LNCaP clone FGC (cell line): ENCODE data around the gene ENDOV.

Experiments
- DNase-seq: peaks from one replicate; pipeline ENCODE4 v3.0.0-alpha.2; 2011; ENCODE audit warnings: low read depth
- H3K4me3 ChIP-seq: 2 replicates; pipeline ENCODE4 v1.5.1; 2011; ENCODE audit warnings: mild to moderate bottlenecking, low read depth, low read length, control low read depth
- TF ChIP-seq, protein P1 (sequence below): IDR thresholded peaks from 2 replicates; pipeline ENCODE4 v1.5.1; 2012; ENCODE audit warnings: mild to moderate bottlenecking; ENCODE audit not compliant: control insufficient read depth, insufficient read depth; ENCODE audit errors: extremely low read depth

The ENDOV gene

DNA sequence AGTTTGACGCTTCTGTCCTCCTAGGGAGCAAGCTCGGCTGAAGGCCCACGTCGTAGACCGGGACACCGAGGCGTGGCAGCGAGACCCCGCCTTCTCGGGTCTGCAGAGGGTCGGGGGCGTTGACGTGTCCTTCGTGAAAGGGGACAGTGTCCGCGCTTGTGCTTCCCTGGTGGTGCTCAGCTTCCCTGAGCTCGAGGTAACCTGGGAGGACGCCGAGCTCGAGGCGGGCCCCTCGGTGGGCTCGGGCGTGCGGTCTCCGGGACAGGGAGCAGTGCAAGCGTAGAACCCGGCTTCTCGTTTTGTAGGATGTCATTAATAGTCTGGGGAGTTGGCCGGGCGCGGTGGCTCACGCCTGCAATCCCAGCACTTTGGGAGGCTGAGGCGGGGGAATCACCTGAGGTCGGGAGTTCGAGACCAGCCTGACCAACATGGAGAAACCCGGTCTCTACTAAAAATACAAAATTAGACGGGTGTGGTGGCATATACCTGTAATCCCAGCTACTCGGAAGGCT is 715 bp downstream of the ENDOV start:
- TF ChIP-seq, protein P1, sequence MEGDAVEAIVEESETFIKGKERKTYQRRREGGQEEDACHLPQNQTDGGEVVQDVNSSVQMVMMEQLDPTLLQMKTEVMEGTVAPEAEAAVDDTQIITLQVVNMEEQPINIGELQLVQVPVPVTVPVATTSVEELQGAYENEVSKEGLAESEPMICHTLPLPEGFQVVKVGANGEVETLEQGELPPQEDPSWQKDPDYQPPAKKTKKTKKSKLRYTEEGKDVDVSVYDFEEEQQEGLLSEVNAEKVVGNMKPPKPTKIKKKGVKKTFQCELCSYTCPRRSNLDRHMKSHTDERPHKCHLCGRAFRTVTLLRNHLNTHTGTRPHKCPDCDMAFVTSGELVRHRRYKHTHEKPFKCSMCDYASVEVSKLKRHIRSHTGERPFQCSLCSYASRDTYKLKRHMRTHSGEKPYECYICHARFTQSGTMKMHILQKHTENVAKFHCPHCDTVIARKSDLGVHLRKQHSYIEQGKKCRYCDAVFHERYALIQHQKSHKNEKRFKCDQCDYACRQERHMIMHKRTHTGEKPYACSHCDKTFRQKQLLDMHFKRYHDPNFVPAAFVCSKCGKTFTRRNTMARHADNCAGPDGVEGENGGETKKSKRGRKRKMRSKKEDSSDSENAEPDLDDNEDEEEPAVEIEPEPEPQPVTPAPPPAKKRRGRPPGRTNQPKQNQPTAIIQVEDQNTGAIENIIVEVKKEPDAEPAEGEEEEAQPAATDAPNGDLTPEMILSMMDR, result no peak
- no peak for DNase-seq
- H3K4me3 ChIP-seq, result peak overlapping the region; percentile 75

DNA sequence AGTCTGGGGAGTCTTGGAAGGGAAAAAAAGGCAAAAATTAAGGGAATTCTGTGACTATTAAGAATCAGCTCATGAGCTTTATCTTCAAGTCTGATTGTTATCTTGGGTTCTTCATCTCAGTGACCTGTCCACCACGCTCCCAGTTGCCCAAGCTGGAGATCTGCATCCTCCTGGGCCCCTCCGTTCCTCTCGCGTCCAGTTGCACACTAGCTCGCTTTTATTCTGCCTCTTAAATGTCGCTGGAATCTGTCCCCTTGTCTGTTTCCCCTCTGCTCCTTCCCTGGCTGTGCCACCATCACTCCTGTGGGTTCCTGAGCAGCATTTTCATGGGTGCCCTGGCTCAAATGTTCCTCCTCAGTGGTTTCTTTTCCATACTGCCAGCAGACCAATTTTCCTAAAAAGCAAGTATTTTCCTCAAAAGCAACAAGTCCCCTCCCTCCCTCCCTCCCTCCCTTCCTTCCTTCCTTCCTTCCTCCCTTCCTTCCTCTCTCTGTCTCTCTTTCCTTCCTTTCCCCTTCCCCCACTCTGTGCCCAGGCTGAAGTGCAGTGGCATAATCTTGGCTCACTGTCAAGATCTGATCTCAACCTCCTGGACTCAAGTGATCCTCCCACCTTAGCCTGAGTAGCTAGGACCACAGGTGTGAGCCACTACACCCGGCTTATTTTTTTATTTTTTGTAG is 1.4 kb downstream of the ENDOV start:
- TF ChIP-seq, protein P1, result no peak
- H3K4me3 ChIP-seq, result peak overlapping the region; percentile 75
- DNase-seq, result no peak

DNA sequence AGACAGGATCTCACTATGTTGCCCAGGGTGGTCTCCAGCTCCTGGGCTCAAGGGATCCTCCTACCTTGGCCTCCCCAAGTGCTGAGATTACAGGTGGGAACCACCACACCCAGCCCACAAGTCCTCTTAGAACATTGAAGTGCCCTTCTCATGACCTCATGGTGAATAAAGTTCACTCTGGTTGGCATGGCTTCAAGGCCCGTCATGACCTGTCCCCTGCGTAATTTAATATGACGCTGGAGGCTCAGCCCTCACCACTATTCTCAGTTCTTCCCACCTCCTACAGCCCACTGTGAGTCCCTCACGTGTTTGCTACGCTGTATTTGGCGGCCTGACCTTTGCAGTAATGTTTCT is 1.9 kb downstream of the ENDOV start:
- H3K4me3 ChIP-seq, result no peak overlapping the region
- TF ChIP-seq, protein P1, result no peak
- DNase-seq, result no peak

DNA sequence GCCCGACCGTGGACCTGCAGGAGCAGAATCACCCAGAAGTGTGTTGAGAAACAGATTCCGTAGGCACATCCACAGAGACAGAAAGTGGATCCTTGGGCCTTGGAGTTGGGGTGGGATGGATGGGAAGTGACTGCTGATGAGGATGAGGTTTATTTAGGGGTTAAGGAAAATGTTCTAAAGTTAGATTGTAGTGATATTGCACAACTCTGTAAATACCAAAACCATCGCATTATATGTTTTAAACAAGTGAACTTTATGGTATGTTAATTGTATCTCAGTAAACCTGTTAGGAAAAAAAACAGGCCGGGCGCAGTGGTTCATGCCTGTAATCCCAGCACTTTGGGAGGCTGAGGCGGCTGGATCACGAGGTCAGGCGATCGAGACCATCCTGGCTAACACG is 3.6 kb downstream of the ENDOV start:
- TF ChIP-seq, protein P1, result no peak
- H3K4me3 ChIP-seq, result no peak overlapping the region
- DNase-seq, result no peak

DNA sequence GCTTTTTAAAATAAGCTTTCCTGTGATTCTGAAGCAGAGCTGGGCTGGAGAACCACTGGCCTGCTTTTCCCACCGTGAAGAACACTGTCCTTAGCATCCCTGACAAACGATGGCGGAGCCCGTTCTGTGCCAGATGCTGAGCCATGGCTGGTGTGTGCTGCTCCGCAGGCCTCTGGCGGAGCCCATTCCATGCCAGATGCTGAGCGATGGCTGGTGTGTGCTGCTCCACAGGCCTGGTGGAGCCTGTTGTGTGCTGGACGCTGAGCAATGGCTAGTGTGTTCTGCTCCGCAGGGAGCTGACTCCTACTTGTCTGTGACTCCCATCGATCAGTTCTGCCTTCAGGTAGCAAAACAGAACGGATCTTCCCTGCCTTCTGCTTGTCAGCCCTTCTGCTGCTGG is 4.3 kb downstream of the ENDOV start:
- DNase-seq, result no peak
- no peak overlapping the region for H3K4me3 ChIP-seq
- TF ChIP-seq, protein P1, result no peak

DNA sequence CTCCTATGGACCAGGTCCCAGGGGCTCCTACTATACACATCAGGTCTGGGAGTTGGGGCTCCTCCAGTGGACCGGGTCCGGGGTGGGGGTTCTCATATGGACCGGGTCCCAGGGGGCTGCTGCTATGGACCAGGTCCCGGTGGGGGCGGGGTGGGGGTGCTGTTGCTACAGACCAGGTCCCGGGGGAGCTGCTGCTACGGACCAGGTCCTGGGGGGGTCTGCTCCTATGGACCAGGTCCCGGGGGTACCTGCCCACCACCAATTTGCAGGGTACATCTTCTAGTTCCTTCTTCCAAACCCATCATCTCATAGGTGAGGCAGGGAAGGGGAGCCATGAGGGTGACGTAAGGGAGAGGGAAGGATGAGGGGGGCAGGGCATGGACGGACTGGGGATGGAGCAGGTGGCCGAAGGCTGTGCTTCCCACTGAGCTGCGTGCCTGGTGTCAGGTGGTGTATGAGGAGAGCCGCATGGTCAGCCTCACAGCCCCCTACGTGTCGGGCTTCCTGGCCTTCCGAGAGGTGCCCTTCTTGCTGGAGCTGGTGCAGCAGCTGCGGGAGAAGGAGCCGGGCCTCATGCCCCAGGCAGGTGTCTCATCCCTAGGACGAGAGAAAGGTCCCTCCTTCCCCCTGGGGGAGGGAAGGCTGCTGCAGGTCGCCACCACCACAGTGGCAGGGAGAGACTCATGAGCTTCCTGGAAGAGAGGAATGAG is 6.6 kb downstream of the ENDOV start:
- H3K4me3 ChIP-seq, result no peak overlapping the region
- no peak for DNase-seq
- TF ChIP-seq, protein P1, result no peak

DNA sequence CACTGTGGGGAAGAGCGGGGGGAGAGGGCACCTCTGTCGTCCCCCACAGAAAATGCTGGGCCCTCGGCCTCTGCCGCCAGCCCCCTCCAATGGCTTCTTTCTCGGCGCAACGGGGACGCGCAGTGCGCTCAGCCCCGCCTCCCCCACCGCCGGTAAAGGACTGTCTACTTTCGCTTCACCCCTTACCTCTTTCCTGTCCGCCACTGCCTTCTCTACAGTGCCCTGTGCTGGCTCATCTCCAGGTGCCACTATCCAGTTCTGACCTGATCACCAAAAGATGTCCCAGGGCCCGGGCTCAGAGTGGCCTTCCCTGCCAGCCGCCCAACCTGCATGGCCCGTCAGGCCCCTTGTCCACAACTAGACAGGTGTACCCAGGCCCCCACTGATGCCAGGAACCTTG is 7.3 kb downstream of the ENDOV start:
- TF ChIP-seq, protein P1, result no peak
- DNase-seq, result no peak
- H3K4me3 ChIP-seq, result no peak overlapping the region
